ENCODE measurements around the gene TTC34. TPM values are rescaled to one million over a fixed set of nuclear protein-coding genes. Genes with fewer than 3 reads are reported as not detected.
"Not testable (repeated sequence)": the region's sequence is repeated elsewhere in the genome, so short reads cannot be mapped to it uniquely, and the experiment has no call there.

Gene TTC34
- total RNA-seq, 1 donor from 2014 or later: 0.94 TPM

DNA sequence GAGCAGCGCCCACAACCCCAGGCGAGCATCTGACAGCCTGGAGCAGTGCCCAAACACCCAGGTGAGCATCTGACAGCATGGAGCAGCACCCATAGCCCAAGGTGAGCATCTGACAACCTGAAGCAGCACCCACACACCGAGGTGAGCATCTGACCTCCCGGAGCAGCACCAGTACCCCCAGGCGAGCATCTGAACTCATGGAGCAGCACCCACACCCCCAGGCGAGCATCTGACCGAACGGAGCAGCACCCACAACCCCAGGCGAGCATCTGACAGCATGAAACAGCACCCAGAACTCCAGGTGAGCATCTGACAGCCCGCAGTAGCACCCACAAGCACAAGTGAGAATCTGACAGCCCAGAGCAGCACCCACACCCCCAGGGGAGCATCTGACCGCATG lies 129.8 kb downstream of the TTC34 start:
- H3K4me3 Mint-ChIP-seq (ENCODE audit: low read depth); H3K36me3 Mint-ChIP-seq (ENCODE audit: low read depth); H3K4me1 Mint-ChIP-seq (ENCODE audit: low read depth); DNase-seq (ENCODE audit: low spot score); H3K27ac Mint-ChIP-seq; H3K27me3 Mint-ChIP-seq (ENCODE audit: low read depth); H3K9me3 Mint-ChIP-seq; intact Hi-C loops (cut with micrococcal nuclease): not testable (repeated sequence)

DNA sequence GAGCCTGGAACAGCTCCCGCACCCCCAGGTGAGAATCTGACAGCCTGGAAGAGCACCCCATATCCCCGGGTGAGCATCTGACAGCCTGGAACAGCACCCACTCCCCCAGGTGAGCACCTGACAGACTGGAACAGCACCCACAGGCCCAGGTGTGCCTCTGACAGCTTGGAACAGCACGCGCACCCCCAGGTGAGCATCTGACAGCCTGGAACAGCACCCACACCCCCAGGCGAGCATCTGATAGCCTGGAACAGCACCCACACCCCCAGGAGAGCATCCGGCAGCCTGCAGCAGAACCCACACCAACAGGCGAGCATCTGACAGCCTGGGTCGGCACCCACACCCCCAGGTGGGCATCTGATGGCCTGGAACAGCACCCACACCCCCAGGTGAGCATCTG lies 141.7 kb downstream of the TTC34 start:
- intact Hi-C loops (cut with micrococcal nuclease); H3K27ac Mint-ChIP-seq; H3K4me3 Mint-ChIP-seq (ENCODE audit: low read depth); H3K9me3 Mint-ChIP-seq; H3K27me3 Mint-ChIP-seq (ENCODE audit: low read depth); H3K36me3 Mint-ChIP-seq (ENCODE audit: low read depth); H3K4me1 Mint-ChIP-seq (ENCODE audit: low read depth): not testable (repeated sequence)
- peak; percentile 26 for DNase-seq (ENCODE audit: low spot score)

DNA sequence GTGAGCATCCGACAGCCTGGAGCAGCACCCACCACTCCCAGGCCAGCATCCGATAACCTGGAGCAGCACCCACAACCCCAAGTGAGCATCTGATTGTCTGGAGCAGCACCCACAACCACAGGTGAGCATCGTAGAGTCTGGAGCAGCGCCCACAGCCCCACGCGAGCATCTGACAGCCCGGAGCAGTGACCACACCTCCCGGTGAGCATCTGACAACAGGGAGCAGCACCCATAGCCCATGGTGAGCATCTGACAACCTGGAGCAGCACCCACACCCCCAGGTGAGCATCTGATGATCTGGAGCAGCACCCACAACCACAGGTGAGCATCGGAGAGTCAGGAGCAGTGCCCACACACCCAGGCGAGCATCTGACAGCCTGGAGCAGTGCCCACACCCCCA lies 143.6 kb downstream of the TTC34 start:
- H3K9me3 Mint-ChIP-seq; H3K36me3 Mint-ChIP-seq (ENCODE audit: low read depth); intact Hi-C loops (cut with micrococcal nuclease); H3K4me1 Mint-ChIP-seq (ENCODE audit: low read depth); H3K27ac Mint-ChIP-seq; H3K4me3 Mint-ChIP-seq (ENCODE audit: low read depth); H3K27me3 Mint-ChIP-seq (ENCODE audit: low read depth): not testable (repeated sequence)
- DNase-seq (ENCODE audit: low spot score): peak; percentile 10

DNA sequence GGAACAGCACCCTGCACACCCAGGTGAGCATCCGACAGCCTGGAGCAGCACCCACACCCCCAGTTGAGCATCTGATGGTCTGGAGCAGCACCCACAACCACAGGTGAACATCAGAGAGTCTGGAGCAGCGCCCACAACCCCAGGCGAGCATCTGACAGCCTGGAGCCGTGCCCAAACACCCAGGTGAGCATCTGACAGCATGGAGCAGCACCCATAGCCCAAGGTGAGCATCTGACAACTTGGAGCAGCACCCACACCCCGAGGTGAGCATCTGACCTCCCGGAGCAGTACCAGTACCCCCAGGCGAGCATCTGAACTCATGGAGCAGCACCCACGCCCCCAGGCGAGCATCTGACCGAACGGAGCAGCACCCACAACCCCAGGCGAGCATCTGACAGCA lies 144.4 kb downstream of the TTC34 start:
- DNase-seq (ENCODE audit: low spot score): peak; percentile 9
- H3K27ac Mint-ChIP-seq; H3K36me3 Mint-ChIP-seq (ENCODE audit: low read depth); H3K27me3 Mint-ChIP-seq (ENCODE audit: low read depth); intact Hi-C loops (cut with micrococcal nuclease); H3K9me3 Mint-ChIP-seq; H3K4me3 Mint-ChIP-seq (ENCODE audit: low read depth); H3K4me1 Mint-ChIP-seq (ENCODE audit: low read depth): not testable (repeated sequence)

DNA sequence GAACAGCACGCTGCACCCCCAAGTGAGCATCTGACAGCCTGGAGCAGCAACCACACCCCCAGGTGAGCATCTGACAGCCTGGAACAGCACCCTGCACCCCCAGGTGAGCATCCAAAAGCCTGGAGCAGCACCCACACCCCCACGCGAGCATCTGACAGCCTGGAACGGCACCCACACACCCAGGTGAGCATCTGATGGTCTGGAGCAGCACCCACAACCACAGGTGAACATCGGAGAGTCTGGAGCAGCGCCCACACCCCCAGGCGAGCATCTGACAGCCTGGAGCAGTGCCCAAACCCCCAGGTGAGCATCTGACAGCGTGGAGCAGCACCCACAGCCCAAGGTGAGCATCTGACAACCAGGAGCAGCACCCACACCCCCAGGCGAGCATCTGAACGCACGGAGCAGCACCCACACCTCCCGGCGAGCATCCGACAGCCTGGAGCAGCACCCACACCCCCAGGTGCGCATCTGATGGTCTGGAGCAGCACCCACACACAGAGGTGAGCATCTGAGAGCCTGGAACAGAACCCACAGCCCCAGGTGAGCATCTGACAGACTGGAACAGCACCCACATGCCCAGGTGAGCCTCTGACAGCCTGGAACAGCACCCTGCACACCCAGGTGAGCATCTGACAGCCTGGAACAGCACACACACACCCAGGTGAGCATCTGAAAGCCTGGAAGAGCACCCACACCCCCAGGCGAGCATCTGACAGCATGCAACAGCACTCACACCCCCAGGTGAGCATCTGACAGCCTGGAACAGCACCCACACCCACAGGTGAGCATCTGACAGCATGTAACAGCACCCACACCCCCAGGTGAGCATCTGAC lies 145.7 kb downstream of the TTC34 start:
- DNase-seq (ENCODE audit: low spot score): peak; percentile 9
- H3K27me3 Mint-ChIP-seq (ENCODE audit: low read depth); H3K4me1 Mint-ChIP-seq (ENCODE audit: low read depth); H3K4me3 Mint-ChIP-seq (ENCODE audit: low read depth); intact Hi-C loops (cut with micrococcal nuclease); H3K36me3 Mint-ChIP-seq (ENCODE audit: low read depth); H3K27ac Mint-ChIP-seq; H3K9me3 Mint-ChIP-seq: not testable (repeated sequence)

DNA sequence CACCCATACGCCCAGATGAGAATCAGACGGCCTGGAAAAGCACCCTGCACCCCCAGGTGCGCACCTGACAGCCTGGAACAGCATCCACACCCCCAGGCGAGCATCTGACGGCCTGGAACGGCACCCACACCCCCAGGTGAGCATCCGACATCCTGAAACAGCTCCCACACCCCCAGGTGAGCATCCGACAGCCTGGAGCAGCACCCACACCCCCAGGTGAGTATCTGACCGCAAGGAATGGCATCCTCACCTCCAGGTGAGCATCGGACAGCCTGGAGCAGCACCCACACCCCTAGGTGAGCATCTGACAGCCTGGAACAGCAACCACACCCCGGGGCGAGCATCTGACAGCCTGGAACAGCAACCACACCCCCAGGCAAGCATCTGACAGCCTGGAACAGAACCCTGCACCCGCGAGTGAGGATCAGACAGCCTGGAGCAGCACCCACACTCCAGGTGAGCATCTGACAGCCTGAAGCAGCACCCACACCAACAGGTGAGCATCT lies 147.0 kb downstream of the TTC34 start:
- intact Hi-C loops (cut with micrococcal nuclease); H3K36me3 Mint-ChIP-seq (ENCODE audit: low read depth); H3K4me3 Mint-ChIP-seq (ENCODE audit: low read depth); H3K27ac Mint-ChIP-seq; H3K4me1 Mint-ChIP-seq (ENCODE audit: low read depth); H3K9me3 Mint-ChIP-seq; H3K27me3 Mint-ChIP-seq (ENCODE audit: low read depth); DNase-seq (ENCODE audit: low spot score): not testable (repeated sequence)

DNA sequence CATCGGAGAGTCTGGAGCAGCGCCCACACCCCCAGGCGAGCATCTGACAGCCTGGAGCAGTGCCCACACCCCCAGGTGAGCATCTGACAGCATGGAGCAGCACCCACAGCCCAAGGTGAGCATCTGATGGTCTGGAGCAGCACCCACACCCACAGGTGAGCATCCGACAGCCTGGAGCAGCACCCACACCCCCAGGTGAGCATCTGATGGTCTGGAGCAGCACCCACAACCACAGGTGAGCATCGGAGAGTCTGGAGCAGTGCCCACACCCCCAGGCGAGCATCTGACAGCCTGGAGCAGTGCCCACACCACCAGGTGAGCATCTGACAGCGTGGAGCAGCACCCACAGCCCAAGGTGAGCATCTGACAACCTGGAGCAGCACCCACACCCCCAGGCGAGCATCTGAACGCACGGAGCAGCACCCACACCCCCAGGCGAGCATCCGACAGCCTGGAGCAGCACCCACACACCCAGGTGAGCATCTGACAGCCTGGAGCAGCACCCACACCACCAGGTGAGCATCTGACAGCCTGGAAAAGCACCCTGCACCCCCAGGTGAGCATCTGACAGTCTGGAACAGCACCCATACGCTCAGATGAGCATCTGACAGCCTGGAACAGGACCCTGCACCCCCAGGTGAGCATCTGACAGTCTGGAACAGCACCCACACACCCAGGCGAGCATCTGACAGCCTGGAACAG lies 147.6 kb downstream of the TTC34 start:
- H3K9me3 Mint-ChIP-seq; H3K27me3 Mint-ChIP-seq (ENCODE audit: low read depth); H3K4me3 Mint-ChIP-seq (ENCODE audit: low read depth); H3K27ac Mint-ChIP-seq; DNase-seq (ENCODE audit: low spot score); H3K4me1 Mint-ChIP-seq (ENCODE audit: low read depth); intact Hi-C loops (cut with micrococcal nuclease); H3K36me3 Mint-ChIP-seq (ENCODE audit: low read depth): not testable (repeated sequence)

DNA sequence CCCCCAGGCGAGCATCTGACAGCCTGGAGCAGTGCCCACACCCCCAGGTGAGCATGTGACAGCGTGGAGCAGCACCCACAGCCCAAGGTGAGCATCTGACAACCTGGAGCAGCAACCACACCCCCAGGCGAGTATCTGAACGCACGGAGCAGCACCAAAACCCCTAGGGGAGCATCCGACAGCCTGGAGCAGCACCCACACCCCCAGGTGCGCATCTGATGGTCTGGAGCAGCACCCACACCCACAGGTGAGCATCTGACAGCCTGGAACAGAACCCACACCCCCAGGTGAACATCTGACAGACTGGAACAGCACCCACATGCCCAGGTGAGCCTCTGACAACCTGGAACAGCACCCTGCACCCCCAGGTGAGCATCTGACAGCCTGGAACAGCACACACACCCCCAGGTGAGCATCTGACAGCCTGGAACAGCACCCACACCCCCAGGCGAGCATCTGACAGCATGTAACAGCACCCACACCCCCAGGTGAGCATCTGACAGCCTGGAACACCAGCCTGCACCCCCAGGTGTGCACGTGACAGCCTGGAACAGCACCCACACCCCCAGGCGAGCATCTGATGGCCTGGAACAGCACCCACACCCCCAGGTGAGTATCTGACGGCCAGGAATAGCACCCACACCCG lies 148.4 kb downstream of the TTC34 start:
- H3K9me3 Mint-ChIP-seq; H3K4me3 Mint-ChIP-seq (ENCODE audit: low read depth); H3K4me1 Mint-ChIP-seq (ENCODE audit: low read depth); intact Hi-C loops (cut with micrococcal nuclease); H3K27me3 Mint-ChIP-seq (ENCODE audit: low read depth); H3K36me3 Mint-ChIP-seq (ENCODE audit: low read depth); DNase-seq (ENCODE audit: low spot score); H3K27ac Mint-ChIP-seq: not testable (repeated sequence)

DNA sequence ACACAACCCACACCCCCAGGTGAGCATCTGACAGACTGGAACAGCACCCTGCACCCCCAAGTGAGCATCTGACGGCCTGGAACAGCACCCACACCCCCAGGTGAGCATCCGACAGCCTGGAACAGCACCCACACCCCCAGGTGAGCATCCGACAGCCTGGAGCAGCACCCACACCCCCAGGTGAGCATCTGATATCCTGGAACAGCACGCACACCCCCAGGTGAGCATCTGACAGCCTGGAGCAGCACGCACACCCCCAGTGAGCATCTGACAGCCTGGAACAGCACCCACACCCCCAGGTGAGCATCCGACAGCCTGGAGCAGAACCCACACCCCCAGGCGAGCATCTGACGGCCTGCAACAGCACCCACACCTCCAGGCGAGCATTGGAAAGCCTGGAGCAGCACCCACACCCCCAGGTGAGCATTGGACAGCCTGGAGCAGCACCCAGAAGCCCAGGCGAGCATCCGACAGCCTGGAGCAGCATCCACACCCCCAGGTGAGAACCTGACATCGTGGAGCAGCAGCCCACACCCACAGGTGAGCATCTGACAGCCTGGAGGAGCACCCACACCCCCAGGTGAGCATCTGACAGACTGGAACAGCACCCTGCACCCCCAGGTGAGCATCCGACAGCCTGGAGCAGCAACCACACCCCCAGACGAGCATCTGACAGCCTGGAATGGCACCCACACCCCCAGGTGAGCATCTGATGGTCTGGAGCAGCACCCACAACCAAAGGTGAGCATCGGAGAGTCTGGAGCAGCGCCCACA lies 149.2 kb downstream of the TTC34 start:
- H3K4me3 Mint-ChIP-seq (ENCODE audit: low read depth); H3K27ac Mint-ChIP-seq; H3K27me3 Mint-ChIP-seq (ENCODE audit: low read depth); intact Hi-C loops (cut with micrococcal nuclease); H3K36me3 Mint-ChIP-seq (ENCODE audit: low read depth); H3K4me1 Mint-ChIP-seq (ENCODE audit: low read depth); H3K9me3 Mint-ChIP-seq; DNase-seq (ENCODE audit: low spot score): not testable (repeated sequence)

DNA sequence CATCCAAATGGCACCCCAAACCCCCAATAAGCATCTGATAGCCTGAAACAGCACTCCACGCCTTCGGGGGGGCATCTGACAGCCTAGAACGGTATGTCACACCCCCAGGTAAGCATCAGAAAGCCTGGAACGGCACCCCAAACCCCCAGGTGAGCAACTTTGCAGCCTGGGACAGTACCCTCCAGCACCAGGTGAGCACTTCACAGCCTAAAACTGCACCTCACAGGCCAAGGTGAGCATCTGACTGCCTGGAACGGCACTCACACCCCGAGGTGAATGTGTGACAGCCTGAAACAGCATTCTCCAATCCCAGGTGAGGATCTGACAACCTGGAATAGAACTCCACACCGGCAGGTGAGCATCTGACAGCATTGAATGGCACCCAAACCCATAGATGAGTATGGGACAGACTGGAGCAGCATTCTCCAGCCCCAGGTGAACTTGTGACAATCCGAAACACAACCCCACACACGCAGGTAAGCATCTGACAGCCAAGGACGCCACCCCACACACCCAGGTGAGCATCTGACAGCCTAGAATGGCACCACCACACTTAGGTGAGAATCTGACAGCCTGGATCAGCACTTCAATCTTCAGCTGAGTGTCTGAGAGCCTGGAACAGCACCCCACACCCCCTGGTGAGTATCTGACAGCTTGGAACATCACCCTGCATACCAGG lies 150.4 kb downstream of the TTC34 start:
- peaks cover 17% of the 10 kb centered on the region for H3K9me3 Mint-ChIP-seq
- no peak overlapping the region for H3K4me3 Mint-ChIP-seq (ENCODE audit: low read depth)
- intact Hi-C loops (cut with micrococcal nuclease): no loop called here

DNA sequence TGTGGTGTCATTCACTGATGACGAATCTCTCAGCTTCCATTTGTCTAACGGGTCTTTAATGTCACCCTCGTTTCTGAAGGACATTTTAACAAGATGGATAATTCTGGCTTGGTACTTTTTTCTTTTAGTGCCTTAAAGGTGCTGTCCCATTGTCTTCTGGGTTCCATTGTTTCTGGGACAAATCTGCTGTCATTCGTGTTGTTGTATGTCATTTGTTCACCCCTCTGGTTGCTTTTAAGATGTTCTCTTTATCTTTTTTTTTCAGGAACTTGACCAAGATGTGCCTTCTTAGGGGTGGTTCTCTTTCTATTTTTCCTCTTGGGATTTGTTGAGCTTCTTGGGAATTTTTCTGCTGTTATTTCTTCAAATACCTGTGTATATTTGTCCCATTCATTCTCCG lies 154.7 kb downstream of the TTC34 start:
- DNase-seq (ENCODE audit: low spot score): no peak
- H3K36me3 Mint-ChIP-seq (ENCODE audit: low read depth): no peaks in the 10 kb centered on the region
- H3K4me1 Mint-ChIP-seq (ENCODE audit: low read depth): no peaks in the 10 kb centered on the region
- H3K27ac Mint-ChIP-seq: no peak overlapping the region
- no peaks in the 10 kb centered on the region for H3K27me3 Mint-ChIP-seq (ENCODE audit: low read depth)
- intact Hi-C loops (cut with micrococcal nuclease): loop anchor here (10.0 kb wide), 2 partner anchors 102 to 232 kb away; partner anchors contain the start of gene PEX10
- peaks cover 20% of the 10 kb centered on the region for H3K9me3 Mint-ChIP-seq
- no peak overlapping the region for H3K4me3 Mint-ChIP-seq (ENCODE audit: low read depth)

More for the DNA sequence above, 150.4 kb downstream of the TTC34 start:
- Mint-ChIP-seq H3K27me3 (ENCODE audit: low read depth) (no peaks in the 10 kb centered on the region), H3K36me3 (ENCODE audit: low read depth) (no peaks in the 10 kb centered on the region), H3K27ac (no peak overlapping the region), H3K4me1 (ENCODE audit: low read depth) (no peaks in the 10 kb centered on the region)
- DNase-seq (ENCODE audit: low spot score): no peak

DNA sequence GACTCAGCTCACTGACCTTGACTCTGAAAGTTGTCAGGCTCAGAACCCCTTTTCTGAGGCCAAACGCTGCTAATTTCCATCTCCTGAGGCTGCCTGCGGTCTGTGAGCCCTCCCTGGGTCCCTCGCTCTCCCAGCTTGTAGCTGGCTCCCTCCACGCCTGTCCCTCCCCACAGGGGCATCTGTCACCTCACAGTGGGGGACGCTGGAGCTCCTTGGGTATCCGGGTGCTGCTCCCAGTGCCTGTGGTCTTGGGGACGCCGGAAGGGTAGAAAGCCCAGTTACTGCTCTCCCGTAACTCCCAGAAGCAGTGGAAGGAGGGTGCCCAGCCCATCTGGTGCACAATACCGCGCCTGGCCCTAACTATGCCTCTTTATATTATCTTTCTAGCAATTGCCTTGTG lies 155.7 kb downstream of the TTC34 start:
- no peak overlapping the region for H3K27ac Mint-ChIP-seq
- intact Hi-C loops (cut with micrococcal nuclease): loop anchor here (10.0 kb wide), 2 partner anchors 101 to 231 kb away; partner anchors contain the start of gene PEX10
- no peaks in the 10 kb centered on the region for H3K4me1 Mint-ChIP-seq (ENCODE audit: low read depth)

More for the DNA sequence above, 155.7 kb downstream of the TTC34 start:
- Mint-ChIP-seq H3K27me3 (ENCODE audit: low read depth) (no peaks in the 10 kb centered on the region), H3K9me3 (peaks cover 20% of the 10 kb centered on the region), H3K36me3 (ENCODE audit: low read depth) (no peaks in the 10 kb centered on the region), H3K4me3 (ENCODE audit: low read depth) (no peak overlapping the region)
- DNase-seq (ENCODE audit: low spot score): no peak
